NCI-H146 treated with DMSO at 0.1 percent for 48 hours (cell line): ENCODE data around the gene DGKK.
"Not testable (repeated sequence)": the region's sequence is repeated elsewhere in the genome, so short reads cannot be mapped to it uniquely, and the experiment has no call there.

ENCODE experiments used
- DNase-seq: peaks from one replicate; lab custom pipeline; 2025; ENCODE audit not compliant: unreplicated experiment; lab: John Stamatoyannopoulos, UW

Gene DGKK

GRCh38 chrX:50430917-50431575, 39.6 kb downstream of the DGKK start:
- DNase-seq = no peak

- no peak for DNase-seq
Measured at GRCh38 chrX:50428174-50428573, 42.5 kb downstream of the DGKK start.

GRCh38 chrX:50407976-50408375, 62.6 kb downstream of the DGKK start:
- DNase-seq = no peak

GRCh38 chrX:50403903-50404302, 66.7 kb downstream of the DGKK start:
- no peak for DNase-seq

GRCh38 chrX:50402886-50403285, 67.7 kb downstream of the DGKK start:
- DNase-seq = no peak

- no peak for DNase-seq
Measured at GRCh38 chrX:50393902-50394301, 76.7 kb downstream of the DGKK start.

GRCh38 chrX:50386520-50386919, 84.1 kb downstream of the DGKK start:
- DNase-seq = no peak

- DNase-seq = no peak
Measured at GRCh38 chrX:50381729-50382415, 88.8 kb downstream of the DGKK start.

GRCh38 chrX:50375481-50376267, 95.0 kb downstream of the DGKK start:
- DNase-seq = no peak

GRCh38 chrX:50372966-50373365, 97.7 kb downstream of the DGKK start:
- no peak for DNase-seq

- no peak for DNase-seq
Measured at GRCh38 chrX:50343917-50344316, 126.7 kb downstream of the DGKK start.

GRCh38 chrX:50333308-50333707, 137.3 kb downstream of the DGKK start:
- no peak for DNase-seq

GRCh38 chrX:50332668-50333067, 138.0 kb downstream of the DGKK start:
- DNase-seq = not testable (repeated sequence)

- no peak for DNase-seq
Measured at GRCh38 chrX:50327235-50327634, 143.4 kb downstream of the DGKK start.
